ENCODE results near the gene TP73.

DNA sequence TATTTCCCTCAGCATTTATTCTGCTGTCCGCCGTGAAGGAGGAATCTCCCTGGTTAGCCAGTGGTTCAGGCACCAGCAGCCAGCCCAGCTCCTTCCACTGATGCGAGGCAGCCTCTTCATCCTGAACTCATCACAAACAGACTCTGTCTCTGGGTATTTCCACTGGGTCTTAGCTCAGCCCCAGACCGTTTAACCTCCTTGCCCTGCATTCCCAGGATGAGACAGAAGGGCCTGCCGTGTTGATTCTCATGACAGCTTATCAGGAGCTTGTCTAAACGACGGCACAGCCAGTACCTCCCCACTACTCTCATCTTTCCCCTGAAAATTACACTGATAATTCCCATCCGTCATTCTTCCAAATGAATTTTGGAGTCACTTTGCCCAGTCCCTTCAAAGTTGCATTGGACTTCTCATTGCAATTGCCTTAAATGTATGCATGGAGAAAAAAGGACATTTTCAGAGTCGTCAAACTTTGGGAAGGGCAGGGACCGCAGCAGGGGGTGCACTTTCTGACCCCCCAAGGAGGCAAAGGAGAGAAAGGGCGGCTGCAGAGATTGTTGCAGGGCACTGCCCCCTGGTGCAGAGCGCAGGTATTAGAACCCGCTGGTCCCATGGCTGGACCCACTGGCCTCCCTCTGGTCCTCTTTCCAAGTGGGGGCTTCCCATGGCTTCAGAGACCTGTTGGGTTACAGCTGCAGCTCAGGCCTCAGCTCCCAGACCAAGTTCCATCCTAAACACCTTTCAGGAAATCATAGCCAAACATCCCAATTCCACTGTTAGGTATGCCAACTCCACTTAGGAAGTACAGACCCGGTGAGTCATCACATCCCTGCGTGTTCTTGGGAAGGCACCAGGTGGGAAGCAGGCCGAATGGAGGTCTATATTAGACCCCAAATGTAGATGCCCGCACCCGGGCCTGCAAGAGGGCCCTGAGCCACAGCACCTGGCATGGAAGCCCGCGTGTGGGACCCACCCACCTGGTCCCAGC lies 37.3 kb upstream of the TP73 start:
- TF ChIP-seq, protein P1, sequence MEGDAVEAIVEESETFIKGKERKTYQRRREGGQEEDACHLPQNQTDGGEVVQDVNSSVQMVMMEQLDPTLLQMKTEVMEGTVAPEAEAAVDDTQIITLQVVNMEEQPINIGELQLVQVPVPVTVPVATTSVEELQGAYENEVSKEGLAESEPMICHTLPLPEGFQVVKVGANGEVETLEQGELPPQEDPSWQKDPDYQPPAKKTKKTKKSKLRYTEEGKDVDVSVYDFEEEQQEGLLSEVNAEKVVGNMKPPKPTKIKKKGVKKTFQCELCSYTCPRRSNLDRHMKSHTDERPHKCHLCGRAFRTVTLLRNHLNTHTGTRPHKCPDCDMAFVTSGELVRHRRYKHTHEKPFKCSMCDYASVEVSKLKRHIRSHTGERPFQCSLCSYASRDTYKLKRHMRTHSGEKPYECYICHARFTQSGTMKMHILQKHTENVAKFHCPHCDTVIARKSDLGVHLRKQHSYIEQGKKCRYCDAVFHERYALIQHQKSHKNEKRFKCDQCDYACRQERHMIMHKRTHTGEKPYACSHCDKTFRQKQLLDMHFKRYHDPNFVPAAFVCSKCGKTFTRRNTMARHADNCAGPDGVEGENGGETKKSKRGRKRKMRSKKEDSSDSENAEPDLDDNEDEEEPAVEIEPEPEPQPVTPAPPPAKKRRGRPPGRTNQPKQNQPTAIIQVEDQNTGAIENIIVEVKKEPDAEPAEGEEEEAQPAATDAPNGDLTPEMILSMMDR (conservative IDR thresholded peaks at IDR 0.05; ENCODE audit: low read depth, low read length), result peak; percentile 61
- no peak for TF ChIP-seq EZH2 (IDR thresholded peaks at IDR 0.05; ENCODE audit: borderline replicate concordance, low read depth, low read length, poor library complexity, severe bottlenecking)

Data from A673 (cell line).